Measurements from ENCODE around the gene ETFA.

Gene ETFA

GRCh38 chr15:76209942-76210341, 101.3 kb downstream of the ETFA start:
- Histone ChIP-seq H3K9me2 (ENCODE audit: low read depth, low read length) (no peaks in the 10 kb centered on the region), H3K9ac (ENCODE audit: low read length) (no peak overlapping the region), H3F3A (ENCODE audit: insufficient read depth, low read length) (no peaks in the 10 kb centered on the region), H3K79me2 (ENCODE audit: insufficient read depth, low read length) (no peaks in the 10 kb centered on the region), H2AFZ (ENCODE audit: low read length) (no peak overlapping the region), H4K20me1 (ENCODE audit: insufficient read depth, low read length) (no peaks in the 10 kb centered on the region), H3K4me3 (ENCODE audit: low read depth, low read length, poor library complexity, severe bottlenecking) (no peak overlapping the region), H3K27me3 (ENCODE audit: insufficient read depth, low read length) (no peaks in the 10 kb centered on the region), H3K4me2 (ENCODE audit: low read length) (no peak overlapping the region), H3K27ac (ENCODE audit: low read depth, low read length, poor library complexity, severe bottlenecking) (no peak overlapping the region), H3K36me3 (ENCODE audit: insufficient read depth, low read length) (peaks cover 50% of the 10 kb centered on the region), H3K9me3 (ENCODE audit: low read length) (no peaks in the 10 kb centered on the region), H3K4me1 (ENCODE audit: insufficient read depth, low read length, severe bottlenecking) (no peaks in the 10 kb centered on the region)
- TF ChIP-seq, protein P1, sequence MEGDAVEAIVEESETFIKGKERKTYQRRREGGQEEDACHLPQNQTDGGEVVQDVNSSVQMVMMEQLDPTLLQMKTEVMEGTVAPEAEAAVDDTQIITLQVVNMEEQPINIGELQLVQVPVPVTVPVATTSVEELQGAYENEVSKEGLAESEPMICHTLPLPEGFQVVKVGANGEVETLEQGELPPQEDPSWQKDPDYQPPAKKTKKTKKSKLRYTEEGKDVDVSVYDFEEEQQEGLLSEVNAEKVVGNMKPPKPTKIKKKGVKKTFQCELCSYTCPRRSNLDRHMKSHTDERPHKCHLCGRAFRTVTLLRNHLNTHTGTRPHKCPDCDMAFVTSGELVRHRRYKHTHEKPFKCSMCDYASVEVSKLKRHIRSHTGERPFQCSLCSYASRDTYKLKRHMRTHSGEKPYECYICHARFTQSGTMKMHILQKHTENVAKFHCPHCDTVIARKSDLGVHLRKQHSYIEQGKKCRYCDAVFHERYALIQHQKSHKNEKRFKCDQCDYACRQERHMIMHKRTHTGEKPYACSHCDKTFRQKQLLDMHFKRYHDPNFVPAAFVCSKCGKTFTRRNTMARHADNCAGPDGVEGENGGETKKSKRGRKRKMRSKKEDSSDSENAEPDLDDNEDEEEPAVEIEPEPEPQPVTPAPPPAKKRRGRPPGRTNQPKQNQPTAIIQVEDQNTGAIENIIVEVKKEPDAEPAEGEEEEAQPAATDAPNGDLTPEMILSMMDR (IDR thresholded peaks at IDR 0.05; ENCODE audit: low read length), result no peak
- no peak for TF ChIP-seq EZH2 (IDR thresholded peaks at IDR 0.05; ENCODE audit: borderline replicate concordance, low read length)

DNA sequence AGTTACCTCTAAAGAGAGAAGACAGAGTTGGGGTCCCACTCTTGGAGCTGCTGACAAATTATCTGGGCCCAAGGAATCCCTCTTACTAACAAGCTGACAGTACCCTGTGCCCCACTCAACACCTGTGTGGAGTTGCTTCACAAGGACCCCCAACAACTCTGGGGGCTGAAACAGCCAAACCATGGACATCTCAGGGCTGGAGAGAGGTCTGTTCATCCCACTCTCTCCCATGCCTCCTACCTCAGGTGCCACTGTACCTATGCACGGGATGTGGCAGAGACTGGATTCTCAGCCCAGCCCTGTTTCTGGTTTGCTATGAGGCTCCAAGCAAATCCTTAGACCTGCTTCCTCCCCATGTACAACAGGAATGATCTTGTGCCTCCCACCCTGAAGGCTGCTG, 101.7 kb downstream of the ETFA start:
- H3K9me2 ChIP-seq (ENCODE audit: low read depth, low read length), result no peaks in the 10 kb centered on the region
- no peak for TF ChIP-seq EZH2 (IDR thresholded peaks at IDR 0.05; ENCODE audit: borderline replicate concordance, low read length)
- TF ChIP-seq, protein P1 (IDR thresholded peaks at IDR 0.05; ENCODE audit: low read length), result no peak
- H3K4me2 ChIP-seq (ENCODE audit: low read length), result no peak overlapping the region
- no peaks in the 10 kb centered on the region for H3K27me3 ChIP-seq (ENCODE audit: insufficient read depth, low read length)
- H3K9ac ChIP-seq (ENCODE audit: low read length), result no peak overlapping the region
- H3K27ac ChIP-seq (ENCODE audit: low read depth, low read length, poor library complexity, severe bottlenecking), result no peak overlapping the region
- H3K4me3 ChIP-seq (ENCODE audit: low read depth, low read length, poor library complexity, severe bottlenecking), result no peak overlapping the region
- no peak overlapping the region for H2AFZ ChIP-seq (ENCODE audit: low read length)
- H3K79me2 ChIP-seq (ENCODE audit: insufficient read depth, low read length), result no peaks in the 10 kb centered on the region
- no peaks in the 10 kb centered on the region for H3K9me3 ChIP-seq (ENCODE audit: low read length)
- no peaks in the 10 kb centered on the region for H3F3A ChIP-seq (ENCODE audit: insufficient read depth, low read length)
- peaks cover 46% of the 10 kb centered on the region for H3K36me3 ChIP-seq (ENCODE audit: insufficient read depth, low read length)
- no peaks in the 10 kb centered on the region for H4K20me1 ChIP-seq (ENCODE audit: insufficient read depth, low read length)
- H3K4me1 ChIP-seq (ENCODE audit: insufficient read depth, low read length, severe bottlenecking), result no peaks in the 10 kb centered on the region

DNA sequence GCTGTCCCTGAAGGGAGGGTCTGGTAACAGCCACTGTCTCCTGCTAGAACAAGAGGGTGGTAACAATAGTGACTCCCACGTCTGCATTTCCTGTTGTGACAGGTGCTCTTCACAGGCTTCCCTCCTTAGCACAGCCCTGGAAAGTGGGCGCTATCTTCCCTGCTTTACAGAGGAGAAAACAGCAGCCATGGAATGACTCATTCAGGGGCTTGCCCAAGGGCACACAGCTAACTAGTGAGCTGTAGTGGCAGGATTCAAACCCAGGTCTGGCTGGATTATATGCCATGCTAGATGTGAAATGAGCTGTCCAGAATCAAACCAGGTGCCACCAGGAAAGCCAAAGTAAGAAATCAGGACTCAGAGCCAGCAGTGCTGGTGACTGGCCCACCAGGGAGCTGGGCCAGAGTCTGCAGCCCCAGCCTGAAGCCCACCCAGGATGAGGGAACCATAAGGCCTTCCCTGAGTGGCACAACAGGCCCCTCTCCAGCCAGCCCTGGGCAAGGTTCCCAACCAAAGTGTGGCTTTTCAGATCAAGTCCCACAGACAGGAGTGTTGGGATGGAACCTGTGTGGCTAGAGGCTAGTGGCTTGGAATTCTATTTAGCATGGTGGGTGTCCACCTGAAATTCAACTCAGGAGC, 102.4 kb downstream of the ETFA start:
- H3F3A ChIP-seq (ENCODE audit: insufficient read depth, low read length), result no peaks in the 10 kb centered on the region
- H3K4me2 ChIP-seq (ENCODE audit: low read length), result no peak overlapping the region
- no peaks in the 10 kb centered on the region for H3K4me1 ChIP-seq (ENCODE audit: insufficient read depth, low read length, severe bottlenecking)
- H2AFZ ChIP-seq (ENCODE audit: low read length), result no peak overlapping the region
- H3K27ac ChIP-seq (ENCODE audit: low read depth, low read length, poor library complexity, severe bottlenecking), result no peak overlapping the region
- H3K9me3 ChIP-seq (ENCODE audit: low read length), result no peaks in the 10 kb centered on the region
- H3K27me3 ChIP-seq (ENCODE audit: insufficient read depth, low read length), result no peaks in the 10 kb centered on the region
- H3K4me3 ChIP-seq (ENCODE audit: low read depth, low read length, poor library complexity, severe bottlenecking), result no peak overlapping the region
- H3K9me2 ChIP-seq (ENCODE audit: low read depth, low read length), result no peaks in the 10 kb centered on the region
- H3K36me3 ChIP-seq (ENCODE audit: insufficient read depth, low read length), result peaks cover 40% of the 10 kb centered on the region
- no peaks in the 10 kb centered on the region for H3K79me2 ChIP-seq (ENCODE audit: insufficient read depth, low read length)
- no peaks in the 10 kb centered on the region for H4K20me1 ChIP-seq (ENCODE audit: insufficient read depth, low read length)
- TF ChIP-seq EZH2 (IDR thresholded peaks at IDR 0.05; ENCODE audit: borderline replicate concordance, low read length), result no peak
- TF ChIP-seq, protein P1 (IDR thresholded peaks at IDR 0.05; ENCODE audit: low read length), result no peak
- H3K9ac ChIP-seq (ENCODE audit: low read length), result no peak overlapping the region

Measured in OCI-LY1 (cell line).